OCI-LY1 (cell line): Measurements from ENCODE around the gene UGT1A10.

Experiments used
- H2AFZ ChIP-seq: fragments of 200-600 bp; sonication (generic), shearing (Covaris generic); 2 replicates; pipeline ENCODE4 v1.6.0; 2014; ENCODE audit warnings: antibody characterized with exemption, mild to moderate bottlenecking, low read length
- H3F3A ChIP-seq: fragments of 200-600 bp; sonication (generic), shearing (Covaris generic); 2 replicates; pipeline ENCODE4 v1.6.0; 2014; ENCODE audit warnings: mild to moderate bottlenecking, antibody characterized with exemption, low read length, moderate library complexity; ENCODE audit not compliant: insufficient read depth
- H3K27ac ChIP-seq: fragments of 200-600 bp; sonication (generic); 2 replicates; pipeline ENCODE4 v1.5.1; 2014; ENCODE audit warnings: low read length, mixed run types, mild to moderate bottlenecking, low read depth; ENCODE audit not compliant: poor library complexity, severe bottlenecking
- H3K27me3 ChIP-seq: fragments of 200-600 bp; sonication (generic); 2 replicates; pipeline ENCODE4 v1.6.0; 2014; ENCODE audit warnings: antibody characterized with exemption, mild to moderate bottlenecking, low read length, moderate library complexity; ENCODE audit not compliant: insufficient read depth
- H3K36me3 ChIP-seq: fragments of 200-600 bp; sonication (generic); 2 replicates; pipeline ENCODE4 v1.6.1; 2014; ENCODE audit warnings: mild to moderate bottlenecking, antibody characterized with exemption, low read length, moderate library complexity, mixed read lengths; ENCODE audit not compliant: insufficient read depth
- H3K4me1 ChIP-seq: fragments of 200-600 bp; sonication (generic); 2 replicates; pipeline ENCODE4 v1.5.1; 2014; ENCODE audit warnings: mild to moderate bottlenecking, low read length, moderate library complexity; ENCODE audit not compliant: insufficient read depth, severe bottlenecking
- H3K4me2 ChIP-seq: fragments of 200-600 bp; sonication (generic), shearing (Covaris generic); 2 replicates; pipeline ENCODE4 v1.6.1; 2014; ENCODE audit warnings: low read length
- H3K4me3 ChIP-seq: fragments of 200-600 bp; sonication (generic); 2 replicates; pipeline ENCODE4 v1.5.1; 2014; ENCODE audit warnings: low read length, low read depth, mild to moderate bottlenecking, mixed read lengths; ENCODE audit not compliant: poor library complexity, severe bottlenecking
- H3K79me2 ChIP-seq: fragments of 200-600 bp; shearing (Covaris generic); 2 replicates; pipeline ENCODE4 v1.6.1; 2016; ENCODE audit warnings: mixed run types, low read length, mixed read lengths; ENCODE audit not compliant: insufficient read depth
- H3K9ac ChIP-seq: fragments of 200-600 bp; sonication (generic), shearing (Covaris generic); 2 replicates; pipeline ENCODE4 v1.6.1; 2014; ENCODE audit warnings: mild to moderate bottlenecking, low read length, mixed read lengths
- H3K9me2 ChIP-seq: fragments of 200-600 bp; sonication (generic), shearing (Covaris generic); 2 replicates; pipeline ENCODE4 v1.6.1; 2014; ENCODE audit warnings: low read depth, mild to moderate bottlenecking, low read length, mixed read lengths
- H3K9me3 ChIP-seq: fragments of 200-600 bp; shearing (Covaris generic); 2 replicates; pipeline ENCODE4 v1.6.1; 2014; ENCODE audit warnings: low read length, mixed read lengths
- H4K20me1 ChIP-seq: fragments of 200-600 bp; sonication (generic), shearing (Covaris generic); 2 replicates; pipeline ENCODE4 v1.6.0; 2016; ENCODE audit warnings: mild to moderate bottlenecking, low read length; ENCODE audit not compliant: insufficient read depth
- EZH2 ChIP-seq: fragments of 200-600 bp; sonication (generic), shearing (Covaris generic); IDR thresholded peaks from 2 replicates; pipeline ENCODE4 v1.8.0; 2017; ENCODE audit warnings: borderline replicate concordance, mixed run types, mild to moderate bottlenecking, antibody characterized with exemption, low read length, moderate library complexity, mixed read lengths
- TF ChIP-seq, protein P1 (sequence below): fragments of 200-600 bp; sonication (generic), shearing (Covaris generic); IDR thresholded peaks from 2 replicates; pipeline ENCODE4 v1.5.1; 2017; ENCODE audit warnings: mild to moderate bottlenecking, antibody characterized with exemption, low read length, moderate library complexity, mixed read lengths

UGT1A10 gene

GRCh38 chr2:233627331-233628025, 8.8 kb upstream of the UGT1A10 start:
- H3K4me3 ChIP-seq = no peak overlapping the region
- H3K79me2 ChIP-seq = no peaks in the 10 kb centered on the region
- H3K9ac ChIP-seq = no peak overlapping the region
- H3F3A ChIP-seq = no peaks in the 10 kb centered on the region
- no peak overlapping the region for H2AFZ ChIP-seq
- H3K36me3 ChIP-seq = no peaks in the 10 kb centered on the region; the same call in 1 of the 2 replicates
- H3K27ac ChIP-seq = no peak overlapping the region
- no peaks in the 10 kb centered on the region for H3K4me1 ChIP-seq
- H3K27me3 ChIP-seq = no peaks in the 10 kb centered on the region
- H3K9me2 ChIP-seq = no peaks in the 10 kb centered on the region
- TF ChIP-seq, protein P1, sequence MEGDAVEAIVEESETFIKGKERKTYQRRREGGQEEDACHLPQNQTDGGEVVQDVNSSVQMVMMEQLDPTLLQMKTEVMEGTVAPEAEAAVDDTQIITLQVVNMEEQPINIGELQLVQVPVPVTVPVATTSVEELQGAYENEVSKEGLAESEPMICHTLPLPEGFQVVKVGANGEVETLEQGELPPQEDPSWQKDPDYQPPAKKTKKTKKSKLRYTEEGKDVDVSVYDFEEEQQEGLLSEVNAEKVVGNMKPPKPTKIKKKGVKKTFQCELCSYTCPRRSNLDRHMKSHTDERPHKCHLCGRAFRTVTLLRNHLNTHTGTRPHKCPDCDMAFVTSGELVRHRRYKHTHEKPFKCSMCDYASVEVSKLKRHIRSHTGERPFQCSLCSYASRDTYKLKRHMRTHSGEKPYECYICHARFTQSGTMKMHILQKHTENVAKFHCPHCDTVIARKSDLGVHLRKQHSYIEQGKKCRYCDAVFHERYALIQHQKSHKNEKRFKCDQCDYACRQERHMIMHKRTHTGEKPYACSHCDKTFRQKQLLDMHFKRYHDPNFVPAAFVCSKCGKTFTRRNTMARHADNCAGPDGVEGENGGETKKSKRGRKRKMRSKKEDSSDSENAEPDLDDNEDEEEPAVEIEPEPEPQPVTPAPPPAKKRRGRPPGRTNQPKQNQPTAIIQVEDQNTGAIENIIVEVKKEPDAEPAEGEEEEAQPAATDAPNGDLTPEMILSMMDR = no peak
- TF ChIP-seq EZH2 = no peak
- H3K9me3 ChIP-seq = peaks cover 6% of the 10 kb centered on the region
- no peak overlapping the region for H3K4me2 ChIP-seq
- no peaks in the 10 kb centered on the region for H4K20me1 ChIP-seq

DNA sequence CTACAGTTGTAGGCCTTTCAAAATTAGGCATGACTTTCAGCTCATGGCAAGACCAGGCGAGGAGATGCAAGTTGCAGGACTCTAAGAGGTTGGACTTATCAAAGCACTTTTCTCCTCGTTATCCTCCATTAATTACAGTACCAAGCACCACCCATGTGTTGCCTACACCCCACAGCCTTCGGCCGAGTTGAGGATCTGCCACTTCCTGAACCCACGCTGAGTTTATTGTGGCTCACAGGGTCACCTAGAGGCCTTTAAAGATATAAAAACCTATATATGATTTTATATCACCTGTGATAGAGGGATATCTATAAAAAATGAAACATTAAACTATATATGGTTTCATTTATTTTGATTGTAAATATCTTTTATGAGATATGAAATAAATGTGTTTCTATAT, 2.6 kb downstream of the UGT1A10 start:
- no peak overlapping the region for H3K4me2 ChIP-seq
- no peak overlapping the region for H3K27ac ChIP-seq
- H3K79me2 ChIP-seq = no peaks in the 10 kb centered on the region
- H3K36me3 ChIP-seq = no peaks in the 10 kb centered on the region; the same call in 1 of the 2 replicates
- H2AFZ ChIP-seq = no peak overlapping the region
- peaks cover 6% of the 10 kb centered on the region for H3K4me1 ChIP-seq
- H3K4me3 ChIP-seq = no peak overlapping the region
- H3K27me3 ChIP-seq = no peaks in the 10 kb centered on the region
- no peaks in the 10 kb centered on the region for H3K9me2 ChIP-seq
- H3K9ac ChIP-seq = no peak overlapping the region
- no peaks in the 10 kb centered on the region for H4K20me1 ChIP-seq
- no peaks in the 10 kb centered on the region for H3F3A ChIP-seq
- TF ChIP-seq, protein P1 = peak; percentile 19; the same call in 1 of the 2 replicates
- TF ChIP-seq EZH2 = no peak
- no peaks in the 10 kb centered on the region for H3K9me3 ChIP-seq

DNA sequence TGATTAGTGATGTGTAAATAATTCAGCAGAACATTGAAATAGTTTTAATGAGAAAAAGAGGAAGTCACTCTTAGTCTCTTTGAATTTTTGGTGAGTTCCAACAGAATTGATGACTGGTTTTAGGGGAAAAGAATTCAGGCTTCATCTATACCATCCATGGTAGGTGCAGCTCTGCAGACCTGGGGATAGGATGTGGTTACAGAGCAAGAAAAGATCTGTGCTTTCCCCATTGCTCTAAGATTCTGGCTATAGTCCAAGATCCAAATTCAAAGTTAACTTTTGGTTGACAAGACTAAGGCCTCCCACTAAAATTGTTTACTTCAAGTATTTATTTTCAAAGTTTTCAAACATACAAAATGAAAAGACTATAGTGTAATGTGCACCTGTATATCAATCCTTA, 3.6 kb downstream of the UGT1A10 start:
- Histone ChIP-seq H3K4me2 (no peak overlapping the region), H3K36me3 (no peaks in the 10 kb centered on the region; the same call in 1 of the 2 replicates), H4K20me1 (no peaks in the 10 kb centered on the region), H3F3A (no peaks in the 10 kb centered on the region), H2AFZ (no peak overlapping the region), H3K27me3 (no peaks in the 10 kb centered on the region), H3K27ac (no peak overlapping the region), H3K9ac (no peak overlapping the region), H3K79me2 (no peaks in the 10 kb centered on the region), H3K9me2 (no peaks in the 10 kb centered on the region), H3K4me1 (peaks cover 6% of the 10 kb centered on the region), H3K9me3 (no peaks in the 10 kb centered on the region), H3K4me3 (no peak overlapping the region)
- TF ChIP-seq, protein P1 = no peak
- no peak for TF ChIP-seq EZH2
